D721Med (cell line): ENCODE results near the gene SCN9A.

Experiments used
- DNase-seq: peaks from one replicate; pipeline ENCODE4 v3.0.0; 2011; ENCODE audit warnings: low spot score; ENCODE audit not compliant: insufficient read length
- FAIRE-seq: peaks from 2 replicates; lab custom pipeline; 2011; peaks lifted over from hg19 to GRCh38; lab: Jason Lieb, UNC
- TF ChIP-seq, protein P1 (sequence below): IDR thresholded peaks from 2 replicates; pipeline ENCODE4 v1.5.1; 2012; ENCODE audit warnings: mild to moderate bottlenecking, control low read depth; ENCODE audit not compliant: insufficient read depth; ENCODE audit errors: missing control alignments

Gene SCN9A

DNA sequence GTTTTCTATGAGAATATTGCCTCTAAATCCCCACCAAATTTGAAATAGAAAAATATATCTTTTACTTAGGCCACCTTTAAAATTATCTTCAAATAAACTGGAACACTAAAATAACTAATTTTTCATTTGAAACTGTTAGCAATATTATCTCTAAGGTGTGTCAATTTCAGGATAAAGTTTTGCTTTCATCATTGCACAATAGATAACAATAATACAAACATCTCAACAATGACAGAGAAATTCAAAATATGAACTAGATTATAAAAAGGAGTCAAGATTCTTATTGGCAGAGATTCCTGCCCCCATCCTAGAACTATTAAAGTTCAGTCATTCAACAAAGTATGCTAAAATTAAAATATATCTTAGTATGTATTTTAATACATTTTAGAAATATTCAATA is 117.9 kb downstream of the SCN9A start:
- no peak for FAIRE-seq
- TF ChIP-seq, protein P1, sequence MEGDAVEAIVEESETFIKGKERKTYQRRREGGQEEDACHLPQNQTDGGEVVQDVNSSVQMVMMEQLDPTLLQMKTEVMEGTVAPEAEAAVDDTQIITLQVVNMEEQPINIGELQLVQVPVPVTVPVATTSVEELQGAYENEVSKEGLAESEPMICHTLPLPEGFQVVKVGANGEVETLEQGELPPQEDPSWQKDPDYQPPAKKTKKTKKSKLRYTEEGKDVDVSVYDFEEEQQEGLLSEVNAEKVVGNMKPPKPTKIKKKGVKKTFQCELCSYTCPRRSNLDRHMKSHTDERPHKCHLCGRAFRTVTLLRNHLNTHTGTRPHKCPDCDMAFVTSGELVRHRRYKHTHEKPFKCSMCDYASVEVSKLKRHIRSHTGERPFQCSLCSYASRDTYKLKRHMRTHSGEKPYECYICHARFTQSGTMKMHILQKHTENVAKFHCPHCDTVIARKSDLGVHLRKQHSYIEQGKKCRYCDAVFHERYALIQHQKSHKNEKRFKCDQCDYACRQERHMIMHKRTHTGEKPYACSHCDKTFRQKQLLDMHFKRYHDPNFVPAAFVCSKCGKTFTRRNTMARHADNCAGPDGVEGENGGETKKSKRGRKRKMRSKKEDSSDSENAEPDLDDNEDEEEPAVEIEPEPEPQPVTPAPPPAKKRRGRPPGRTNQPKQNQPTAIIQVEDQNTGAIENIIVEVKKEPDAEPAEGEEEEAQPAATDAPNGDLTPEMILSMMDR = no peak

DNA sequence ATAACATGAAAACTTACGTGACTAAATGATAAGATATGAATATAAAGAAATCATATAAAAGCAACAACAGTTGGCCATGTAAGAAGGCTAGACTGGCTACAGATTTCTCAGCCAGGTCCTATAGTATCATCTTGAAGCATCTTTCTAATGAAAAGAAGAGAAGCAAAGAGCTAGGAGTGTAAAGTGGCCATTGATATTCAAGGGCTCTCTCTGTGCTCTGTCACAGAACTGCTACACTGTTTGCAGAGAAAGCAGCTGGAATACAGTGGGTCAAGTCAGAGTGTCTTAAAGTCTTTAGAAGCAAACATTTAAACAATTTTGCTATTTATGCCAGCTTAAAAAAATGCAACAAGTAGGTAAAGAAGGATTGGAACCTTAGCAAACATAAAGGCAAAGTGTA is 118.8 kb downstream of the SCN9A start:
- TF ChIP-seq, protein P1 = no peak
- FAIRE-seq = no peak
- DNase-seq = no peak

More for the DNA sequence above, 117.9 kb downstream of the SCN9A start:
- DNase-seq = no peak

DNA sequence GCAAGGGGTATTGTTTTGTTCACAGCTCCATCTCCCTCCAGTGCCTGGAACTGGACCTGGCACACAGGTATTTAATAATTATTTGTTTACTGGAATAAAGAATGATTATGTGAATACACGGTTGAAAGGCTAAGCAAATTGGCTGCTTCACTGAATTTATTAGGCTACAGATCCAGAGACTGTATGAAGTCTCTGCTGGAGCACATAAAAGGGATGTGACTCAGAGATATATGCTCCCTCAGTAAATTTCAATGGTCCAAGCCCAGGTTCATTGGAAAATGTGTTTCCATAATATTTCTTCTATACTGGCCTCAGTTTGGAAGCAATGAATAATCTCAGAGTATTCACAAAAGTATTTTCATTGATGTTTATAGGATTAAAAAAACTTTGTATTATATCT is 126.4 kb downstream of the SCN9A start:
- FAIRE-seq (no peak), DNase-seq (no peak)
- TF ChIP-seq, protein P1 = no peak

DNA sequence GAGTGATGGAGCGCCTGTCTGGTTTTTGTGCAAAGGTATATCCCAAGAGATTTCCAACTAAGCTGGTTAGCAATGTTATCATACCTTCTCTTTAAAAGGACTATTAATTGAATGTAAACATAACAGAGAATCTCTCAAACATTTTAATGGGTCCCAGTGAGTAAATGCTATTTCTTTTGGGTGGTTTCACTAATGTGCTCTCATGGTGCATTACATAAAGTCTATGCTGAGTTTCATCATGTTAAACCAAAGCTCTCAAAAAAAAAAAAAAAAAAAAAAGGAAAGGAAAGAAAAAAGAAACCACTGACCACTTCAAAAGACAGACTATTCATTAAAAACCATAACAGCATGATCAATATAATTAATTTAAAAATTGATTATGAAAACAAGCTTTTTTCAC is 128.8 kb downstream of the SCN9A start:
- FAIRE-seq = no peak
- TF ChIP-seq, protein P1 = no peak

DNA sequence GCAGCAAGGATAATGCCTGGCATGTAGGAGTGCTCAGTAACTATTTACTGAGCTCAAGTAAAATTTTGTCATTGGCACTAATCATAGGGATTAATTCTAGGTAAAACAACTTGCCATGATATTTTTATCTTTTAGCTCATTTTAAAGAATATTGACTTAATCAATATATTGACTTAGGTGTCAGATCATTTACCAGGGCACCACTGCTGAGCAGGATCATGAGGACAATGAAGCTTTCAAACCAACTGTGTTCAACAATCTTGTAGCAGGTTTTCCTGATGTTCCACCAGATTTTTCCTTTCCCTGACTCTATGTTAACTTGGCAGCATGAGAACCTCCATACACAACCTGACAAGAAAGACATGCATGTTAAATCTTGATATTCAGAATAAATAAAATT is 133.4 kb downstream of the SCN9A start:
- FAIRE-seq (no peak), DNase-seq (no peak)
- TF ChIP-seq, protein P1 = no peak

More for the DNA sequence above, 128.8 kb downstream of the SCN9A start:
- no peak for DNase-seq

DNA sequence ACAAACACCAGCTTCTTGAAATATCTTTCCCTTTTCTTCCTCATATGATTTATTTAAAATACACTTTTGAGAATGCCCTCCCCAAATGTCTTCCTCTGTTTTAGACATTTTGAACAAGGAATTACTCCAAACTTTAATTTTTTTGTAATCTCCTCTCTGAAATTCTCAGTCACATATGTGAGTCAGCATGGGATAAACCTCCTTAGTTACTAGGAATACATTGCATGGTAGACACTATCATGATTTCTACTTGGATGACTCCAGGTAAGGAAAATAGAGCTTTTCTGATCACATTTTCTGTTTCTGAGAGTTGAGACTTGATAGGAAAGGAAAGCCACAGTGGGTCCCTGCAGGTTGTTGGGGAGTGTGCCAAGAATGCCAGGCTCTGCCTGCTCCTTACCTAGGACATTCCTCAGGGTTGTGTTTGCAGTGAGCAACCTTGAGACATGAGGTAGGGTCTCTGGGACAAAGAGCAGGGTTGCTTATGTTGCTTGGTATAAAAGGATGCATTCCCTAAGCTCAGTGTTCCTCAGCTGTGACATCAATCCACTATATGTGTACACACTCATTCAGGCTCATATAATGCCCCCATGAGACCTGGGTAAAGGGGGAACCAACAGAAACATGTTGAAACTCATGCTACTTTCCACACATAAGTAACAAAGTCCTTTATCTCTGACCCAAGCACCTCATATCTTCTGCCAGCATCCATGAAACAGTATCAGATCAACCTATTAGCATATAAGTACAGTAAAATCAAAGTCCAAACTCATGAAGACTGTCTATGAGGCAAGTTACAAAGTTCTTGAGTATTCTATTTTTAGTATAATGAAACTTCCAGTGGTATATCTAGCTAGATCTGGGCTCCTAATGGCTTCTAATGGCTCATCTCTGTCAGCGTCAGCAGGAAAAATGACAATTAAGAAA is 135.1 kb downstream of the SCN9A start:
- TF ChIP-seq, protein P1 = no peak
- DNase-seq = no peak
- no peak for FAIRE-seq

DNA sequence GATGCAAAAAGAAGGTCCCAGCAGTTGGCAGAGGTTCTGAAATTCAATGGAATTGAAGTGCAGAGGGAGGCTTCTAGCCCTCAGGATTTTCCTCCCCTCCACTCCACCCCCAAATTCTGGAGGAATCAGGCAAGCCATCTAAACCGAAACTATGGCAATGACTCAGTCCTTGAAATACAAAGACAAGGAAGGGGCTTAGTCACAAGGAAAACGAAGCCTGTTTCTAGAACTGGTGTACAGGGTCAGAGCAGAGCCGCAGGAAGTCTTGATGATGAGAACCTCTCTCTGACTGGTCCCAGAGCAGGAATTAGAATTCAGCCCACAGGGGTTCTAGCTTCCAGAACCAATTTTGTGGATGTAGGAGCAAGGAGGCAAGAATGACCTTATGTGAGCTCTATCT is 136.2 kb downstream of the SCN9A start:
- DNase-seq (no peak), FAIRE-seq (no peak)
- TF ChIP-seq, protein P1 = no peak
